Smooth muscle cell (in vitro differentiated cells): ENCODE measurements around the gene GDPD2. TPM values are rescaled to one million over a fixed set of nuclear protein-coding genes. Genes with fewer than 3 reads are reported as not detected.

Experiments used
- DNase-seq: peaks from one replicate; lab custom pipeline; 2025; ENCODE audit not compliant: unreplicated experiment; lab: John Stamatoyannopoulos, UW
- H2AFZ ChIP-seq: fragments of 200-600 bp; sonication (generic); 2 replicates; pipeline ENCODE4 v1.6.0; 2016; ENCODE audit warnings: antibody characterized with exemption, low read depth, mild to moderate bottlenecking
- H3F3A ChIP-seq: fragments of 200-600 bp; sonication (generic); 2 replicates; pipeline ENCODE4 v1.6.0; 2017; ENCODE audit warnings: antibody characterized with exemption, low read depth
- H3K27ac ChIP-seq: fragments of 200-600 bp; sonication (generic); 2 replicates; pipeline ENCODE4 v1.5.1; 2016; ENCODE audit warnings: low read depth, mild to moderate bottlenecking
- H3K27me3 ChIP-seq: fragments of 200-600 bp; sonication (generic); 2 replicates; pipeline ENCODE4 v1.6.1; 2016; ENCODE audit warnings: low read depth, mild to moderate bottlenecking
- H3K36me3 ChIP-seq: fragments of 200-600 bp; sonication (generic); 2 replicates; pipeline ENCODE4 v1.5.1; 2016; ENCODE audit warnings: low read depth
- H3K4me1 ChIP-seq: fragments of 200-600 bp; sonication (generic); 2 replicates; pipeline ENCODE4 v1.5.1; 2016; ENCODE audit warnings: low read depth
- H3K4me2 ChIP-seq: fragments of 200-600 bp; sonication (generic); 2 replicates; pipeline ENCODE4 v1.6.0; 2016; ENCODE audit warnings: mild to moderate bottlenecking
- H3K4me3 ChIP-seq: fragments of 200-600 bp; sonication (generic); 2 replicates; pipeline ENCODE4 v1.5.1; 2016; ENCODE audit warnings: mild to moderate bottlenecking
- H3K79me2 ChIP-seq: fragments of 200-600 bp; sonication (generic); 2 replicates; pipeline ENCODE4 v1.6.0; 2016; ENCODE audit warnings: low read depth, mild to moderate bottlenecking
- H3K9ac ChIP-seq: fragments of 200-600 bp; sonication (generic); 2 replicates; pipeline ENCODE4 v1.6.0; 2016; ENCODE audit warnings: low read depth
- H3K9me3 ChIP-seq: fragments of 200-600 bp; sonication (generic); replicated peaks from 2 replicates; pipeline ENCODE4 v1.5.1; 2016; ENCODE audit warnings: low read depth
- H4K20me1 ChIP-seq: fragments of 200-600 bp; sonication (generic); 2 replicates; pipeline ENCODE4 v1.6.0; 2016; ENCODE audit warnings: low read depth
- WGBS: methylation state at CpG from one replicate; pipeline ENCODE4 v1.1.7; 2016; ENCODE audit warnings: low lambda C conversion rate; 5-methylcytosine and 5-hydroxymethylcytosine counted together
- polyA plus RNA-seq: library from polyadenylated mRNA; unstranded; fragments of >200 nt; fragmentation: Nextera tagmentation; extraction: Ambion mirVana; gene quantifications from 2 replicates; pipeline ENCODE4 v1.2.1, GENCODE V29; 2016
- total RNA-seq: library from RNA; depleted of rRNA; stranded (reverse); fragments of >200 nt; gene quantifications from 2 replicates; pipeline ENCODE4 v1.2.3, GENCODE V29; 2014
- TF ChIP-seq, protein P1 (sequence below): fragments of 200-600 bp; sonication (generic); IDR thresholded peaks from 2 replicates; pipeline ENCODE4 v1.5.1; 2017; ENCODE audit warnings: borderline replicate concordance, mild to moderate bottlenecking, antibody characterized with exemption; ENCODE audit not compliant: insufficient read depth, poor library complexity, severe bottlenecking

The GDPD2 gene
- total and polyA plus RNA-seq, 2 experiments from 2014 or later, result not detected

DNA sequence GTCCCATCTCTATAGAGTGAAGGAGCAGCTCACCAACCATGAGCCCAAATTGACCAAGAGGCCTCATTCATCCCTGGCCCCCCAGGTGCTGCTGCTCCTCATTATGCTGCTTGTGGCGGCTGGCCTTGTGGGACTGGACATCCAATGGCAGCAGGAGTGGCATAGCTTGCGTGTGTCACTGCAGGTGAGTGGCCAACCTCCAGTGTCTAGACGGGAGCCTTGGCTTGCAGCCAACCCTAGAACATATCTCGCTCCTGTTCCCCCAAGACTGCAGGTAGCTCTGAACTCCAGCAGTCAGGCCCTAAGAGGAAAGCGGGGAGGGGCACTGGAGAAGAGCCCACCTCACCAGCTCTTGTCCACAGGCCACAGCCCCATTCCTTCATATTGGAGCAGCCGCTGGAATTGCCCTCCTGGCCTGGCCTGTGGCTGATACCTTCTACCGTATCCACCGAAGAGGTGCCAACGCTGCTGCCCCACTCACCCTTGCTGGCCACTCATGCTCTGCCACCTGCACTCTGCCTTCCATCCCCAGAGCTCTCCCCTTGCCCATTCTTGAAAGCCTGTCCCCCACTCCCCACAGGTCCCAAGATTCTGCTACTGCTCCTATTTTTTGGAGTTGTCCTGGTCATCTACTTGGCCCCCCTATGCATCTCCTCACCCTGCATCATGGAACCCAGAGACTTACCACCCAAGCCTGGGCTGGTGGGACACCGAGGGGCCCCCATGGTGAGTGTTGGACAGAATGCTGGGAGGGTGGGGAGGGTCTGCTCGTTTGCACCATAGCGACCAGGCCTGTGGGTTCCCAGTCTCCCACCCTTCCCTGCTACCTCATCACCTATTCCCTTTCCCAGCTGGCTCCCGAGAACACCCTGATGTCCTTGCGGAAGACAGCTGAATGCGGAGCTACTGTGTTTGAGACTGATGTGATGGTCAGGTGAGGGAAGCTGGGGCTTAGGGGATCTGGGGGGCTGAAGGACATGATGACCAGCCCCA is 3.5 kb downstream of the GDPD2 start:
- TF ChIP-seq, protein P1, sequence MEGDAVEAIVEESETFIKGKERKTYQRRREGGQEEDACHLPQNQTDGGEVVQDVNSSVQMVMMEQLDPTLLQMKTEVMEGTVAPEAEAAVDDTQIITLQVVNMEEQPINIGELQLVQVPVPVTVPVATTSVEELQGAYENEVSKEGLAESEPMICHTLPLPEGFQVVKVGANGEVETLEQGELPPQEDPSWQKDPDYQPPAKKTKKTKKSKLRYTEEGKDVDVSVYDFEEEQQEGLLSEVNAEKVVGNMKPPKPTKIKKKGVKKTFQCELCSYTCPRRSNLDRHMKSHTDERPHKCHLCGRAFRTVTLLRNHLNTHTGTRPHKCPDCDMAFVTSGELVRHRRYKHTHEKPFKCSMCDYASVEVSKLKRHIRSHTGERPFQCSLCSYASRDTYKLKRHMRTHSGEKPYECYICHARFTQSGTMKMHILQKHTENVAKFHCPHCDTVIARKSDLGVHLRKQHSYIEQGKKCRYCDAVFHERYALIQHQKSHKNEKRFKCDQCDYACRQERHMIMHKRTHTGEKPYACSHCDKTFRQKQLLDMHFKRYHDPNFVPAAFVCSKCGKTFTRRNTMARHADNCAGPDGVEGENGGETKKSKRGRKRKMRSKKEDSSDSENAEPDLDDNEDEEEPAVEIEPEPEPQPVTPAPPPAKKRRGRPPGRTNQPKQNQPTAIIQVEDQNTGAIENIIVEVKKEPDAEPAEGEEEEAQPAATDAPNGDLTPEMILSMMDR, result no peak
- 81% methylated on average over 15 of the region's 15 CpGs for WGBS
- no peak overlapping the region for H3K4me3 ChIP-seq
- no peaks in the 10 kb centered on the region for H3F3A ChIP-seq
- no peak overlapping the region for H2AFZ ChIP-seq
- H3K79me2 ChIP-seq, result no peaks in the 10 kb centered on the region
- H3K36me3 ChIP-seq, result no peaks in the 10 kb centered on the region
- no peak for DNase-seq
- H3K27ac ChIP-seq, result no peak overlapping the region
- H3K4me2 ChIP-seq, result no peak overlapping the region
- H3K9me3 ChIP-seq, result no peaks in the 10 kb centered on the region
- no peaks in the 10 kb centered on the region for H4K20me1 ChIP-seq
- H3K4me1 ChIP-seq, result no peaks in the 10 kb centered on the region
- no peak overlapping the region for H3K9ac ChIP-seq
- H3K27me3 ChIP-seq, result no peaks in the 10 kb centered on the region

DNA sequence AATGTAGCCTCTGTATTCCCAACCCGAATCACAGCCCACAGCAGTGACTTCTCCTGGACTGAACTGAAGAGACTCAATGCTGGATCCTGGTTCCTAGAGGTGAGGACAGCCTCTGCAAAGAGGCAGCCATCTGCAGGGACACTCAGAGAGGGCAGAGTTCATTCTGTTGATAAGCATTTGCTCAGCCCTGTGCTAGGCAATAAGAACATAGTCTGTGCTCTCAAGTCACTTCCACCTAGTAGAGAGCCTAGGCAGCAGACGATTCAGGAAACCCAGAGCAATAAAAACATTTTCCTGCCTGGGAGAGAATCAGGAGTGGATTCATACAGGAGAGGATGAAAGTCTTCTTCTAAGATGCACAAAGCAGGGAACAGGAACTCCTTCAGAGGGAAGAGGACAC is 4.3 kb downstream of the GDPD2 start:
- 67% methylated on average over 2 of the region's 2 CpGs for WGBS

DNA sequence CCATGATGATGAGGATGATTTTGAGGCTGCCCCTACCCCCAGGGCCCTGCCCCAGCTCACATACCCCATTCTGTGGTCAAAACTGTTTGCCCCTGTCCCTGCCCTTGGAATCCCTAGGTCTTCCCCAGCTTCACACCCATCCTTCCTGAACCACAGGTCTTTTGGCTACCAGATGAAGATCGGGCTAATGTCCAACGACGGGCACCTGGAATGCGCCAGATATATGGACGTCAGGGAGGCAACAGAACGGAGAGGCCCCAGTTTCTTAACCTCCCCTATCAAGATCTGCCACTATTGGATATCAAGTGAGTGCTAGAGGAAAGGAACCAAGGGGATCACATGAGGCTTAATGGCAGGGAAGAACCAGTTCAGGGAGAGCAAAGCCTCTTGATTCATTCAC is 6.6 kb downstream of the GDPD2 start:
- Histone ChIP-seq H2AFZ (no peak overlapping the region), H3K9ac (no peak overlapping the region), H3K4me2 (no peak overlapping the region), H3K36me3 (no peaks in the 10 kb centered on the region), H3K9me3 (no peaks in the 10 kb centered on the region), H3K79me2 (no peaks in the 10 kb centered on the region), H3K27me3 (no peaks in the 10 kb centered on the region), H4K20me1 (no peaks in the 10 kb centered on the region), H3F3A (no peaks in the 10 kb centered on the region), H3K4me3 (no peak overlapping the region), H3K27ac (no peak overlapping the region), H3K4me1 (no peaks in the 10 kb centered on the region)
- WGBS, result 86% methylated on average over 6 of the region's 6 CpGs
- TF ChIP-seq, protein P1, result no peak
- DNase-seq, result no peak

More for the DNA sequence above, 4.3 kb downstream of the GDPD2 start:
- no peaks in the 10 kb centered on the region for H4K20me1 ChIP-seq
- H3K27ac ChIP-seq, result no peak overlapping the region
- no peak overlapping the region for H3K4me3 ChIP-seq
- no peaks in the 10 kb centered on the region for H3K9me3 ChIP-seq
- no peak overlapping the region for H2AFZ ChIP-seq
- TF ChIP-seq, protein P1, result no peak
- H3K27me3 ChIP-seq, result no peaks in the 10 kb centered on the region
- H3K4me2 ChIP-seq, result no peak overlapping the region
- H3K4me1 ChIP-seq, result no peaks in the 10 kb centered on the region
- H3F3A ChIP-seq, result no peaks in the 10 kb centered on the region
- no peak for DNase-seq
- no peaks in the 10 kb centered on the region for H3K79me2 ChIP-seq
- no peak overlapping the region for H3K9ac ChIP-seq
- H3K36me3 ChIP-seq, result no peaks in the 10 kb centered on the region
